Tibial nerve (tissue), 4 donors: Measurements from ENCODE around the gene KIF21B.

Experiments used
- EP300 ChIP-seq, 2 donors: sonication (generic); formaldehyde crosslinking; IDR thresholded peaks; one replicate each; pipeline ENCODE4 v1.6.1; 2017; ENCODE audit warnings: antibody characterized with exemption in 2 of 2, mild to moderate bottlenecking in 1 of 2
- POLR2A ChIP-seq, 2 donors: fragments of 450-650 bp; IDR thresholded peaks; one replicate each; pipeline ENCODE4 v1.6.1; 2017; ENCODE audit warnings: antibody characterized with exemption in 2 of 2, mild to moderate bottlenecking in 2 of 2, moderate library complexity in 2 of 2
- TF ChIP-seq, protein P1 (sequence below), 5 experiments: fragments of 200-600 bp in 3 of 5; fragments of 450-650 bp in 2 of 5; sonication (generic) in 3 of 5; IDR thresholded peaks; one replicate each; pipeline ENCODE4 v1.5.1; 2016 to 2019; ENCODE audit warnings: antibody characterized with exemption in 5 of 5, mild to moderate bottlenecking in 3 of 5, moderate library complexity in 2 of 5

- TF ChIP-seq EP300 (IDR thresholded peaks at IDR 0.05) (no peak), POLR2A (IDR thresholded peaks at IDR 0.05) (no peak)
- TF ChIP-seq, protein P1, sequence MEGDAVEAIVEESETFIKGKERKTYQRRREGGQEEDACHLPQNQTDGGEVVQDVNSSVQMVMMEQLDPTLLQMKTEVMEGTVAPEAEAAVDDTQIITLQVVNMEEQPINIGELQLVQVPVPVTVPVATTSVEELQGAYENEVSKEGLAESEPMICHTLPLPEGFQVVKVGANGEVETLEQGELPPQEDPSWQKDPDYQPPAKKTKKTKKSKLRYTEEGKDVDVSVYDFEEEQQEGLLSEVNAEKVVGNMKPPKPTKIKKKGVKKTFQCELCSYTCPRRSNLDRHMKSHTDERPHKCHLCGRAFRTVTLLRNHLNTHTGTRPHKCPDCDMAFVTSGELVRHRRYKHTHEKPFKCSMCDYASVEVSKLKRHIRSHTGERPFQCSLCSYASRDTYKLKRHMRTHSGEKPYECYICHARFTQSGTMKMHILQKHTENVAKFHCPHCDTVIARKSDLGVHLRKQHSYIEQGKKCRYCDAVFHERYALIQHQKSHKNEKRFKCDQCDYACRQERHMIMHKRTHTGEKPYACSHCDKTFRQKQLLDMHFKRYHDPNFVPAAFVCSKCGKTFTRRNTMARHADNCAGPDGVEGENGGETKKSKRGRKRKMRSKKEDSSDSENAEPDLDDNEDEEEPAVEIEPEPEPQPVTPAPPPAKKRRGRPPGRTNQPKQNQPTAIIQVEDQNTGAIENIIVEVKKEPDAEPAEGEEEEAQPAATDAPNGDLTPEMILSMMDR (IDR thresholded peaks at IDR 0.05) = no peak
Observed at GRCh38 chr1:201068976-201069375, 45.5 kb upstream of the KIF21B start.
